HCT116 (cell line): ENCODE data around the gene TEX2. TPM values are rescaled to one million over a fixed set of nuclear protein-coding genes. Genes with fewer than 3 reads are reported as not detected.

Source experiments
- ATAC-seq: fragments of 200-7000 bp; cut with Tn5 transposase; 2 replicates; pipeline ENCODE4 v1.9.1; 2020; ENCODE audit warnings: mild to moderate bottlenecking, moderate library complexity
- BruUV-seq: library from RNA; stranded (reverse); fragments of 400-500 nt; replicated peaks from 2 replicates; lab custom pipeline; 2021; lab: Mats Ljungman, UMichigan
- CTCF ChIA-PET: fragments of 300-600 bp; sonication (Branson Sonifier 250); formaldehyde crosslinking; loops from one replicate; lab custom pipeline; 2021; ENCODE audit warnings: antibody characterized with exemption; lab: Charles Lee
- POLR2A ChIA-PET: fragments of 300-600, 350-600 bp; sonication (Branson Sonifier 250); formaldehyde crosslinking; loops from one replicate; lab custom pipeline; 2021; ENCODE audit warnings: antibody characterized with exemption; lab: Charles Lee
- RAD21 ChIA-PET, 2 experiments: fragments of 300-600 bp; sonication (Branson Sonifier 250); formaldehyde crosslinking; loops; one replicate each; lab custom pipeline; 2023; ENCODE audit warnings: low total read pairs in 2 of 2; ENCODE audit not compliant: uncharacterized antibody in 2 of 2, unreplicated experiment in 2 of 2, low non-redundant PET in 1 of 2; lab: Charles Lee
- DNase-seq: peaks from one replicate; pipeline ENCODE4 v3.0.0-alpha.2; 2010; ENCODE audit warnings: low read depth, low spot score
- H2AFZ ChIP-seq: fragments of 200-600 bp; shearing (Covaris generic), sonication (generic); 2 replicates; pipeline ENCODE4 v1.6.1; 2017; ENCODE audit warnings: low read depth, mixed run types, mixed read lengths, antibody characterized with exemption, low read length; ENCODE audit not compliant: poor library complexity, severe bottlenecking
- H3K27ac ChIP-seq: 2 replicates; pipeline ENCODE4 v1.5.1; 2012; ENCODE audit warnings: low read depth, low read length
- H3K27me3 ChIP-seq: fragments of 200-600 bp; sonication (generic); 2 replicates; pipeline ENCODE4 v1.6.1; 2016; ENCODE audit warnings: mixed run types, low read length, mixed read lengths; ENCODE audit not compliant: insufficient read depth
- H3K36me3 ChIP-seq, 2 experiments: fragments of 200-500 bp in 1 of 2; fragments of 200-600 bp in 1 of 2; sonication (Bioruptor generic) in 1 of 2; sonication (generic) in 1 of 2; 2 replicates each; pipeline versions ENCODE4 v1.5.1 to v1.6.1; 2014 to 2016; ENCODE audit warnings: low read length in 2 of 2, inconsistent platforms in 1 of 2, mixed read lengths in 1 of 2, mixed run types in 1 of 2; ENCODE audit not compliant: insufficient read depth in 2 of 2, control insufficient read depth in 1 of 2
- H3K4me1 ChIP-seq, 2 experiments: fragments of 200-600 bp in 1 of 2; sonication (generic) in 1 of 2; 2 replicates each; pipeline versions ENCODE4 v1.5.1 to v1.6.1; 2012 to 2017; ENCODE audit warnings: low read length in 2 of 2, inconsistent platforms in 1 of 2, mild to moderate bottlenecking in 1 of 2, mixed read lengths in 1 of 2, mixed run types in 1 of 2, moderate library complexity in 1 of 2; ENCODE audit not compliant: insufficient read depth in 2 of 2, control insufficient read depth in 1 of 2
- H3K4me2 ChIP-seq: fragments of 200-600 bp; sonication (generic); 2 replicates; pipeline ENCODE4 v1.6.1; 2017; ENCODE audit warnings: mixed run types, low read length, mixed read lengths
- H3K4me3 ChIP-seq, 2 experiments: fragments of 200-600 bp in 1 of 2; sonication (generic) in 1 of 2; replicated peaks in 1 of 2; 2 replicates each; pipeline ENCODE4 v1.5.1; 2011 to 2016; ENCODE audit warnings: low read length in 2 of 2, control low read depth in 1 of 2, low read depth in 1 of 2, mild to moderate bottlenecking in 1 of 2, mixed read lengths in 1 of 2, mixed run types in 1 of 2
- H3K79me2 ChIP-seq: fragments of 200-600 bp; sonication (generic); 2 replicates; pipeline ENCODE4 v1.6.1; 2017; ENCODE audit warnings: mild to moderate bottlenecking, mixed run types, low read length, moderate library complexity, mixed read lengths; ENCODE audit not compliant: insufficient read depth
- H3K9ac ChIP-seq: fragments of 200-600 bp; sonication (generic); 2 replicates; pipeline ENCODE4 v1.6.1; 2016; ENCODE audit warnings: low read length, mixed read lengths
- H3K9me2 ChIP-seq: fragments of 200-600 bp; sonication (generic), shearing (Covaris generic); 2 replicates; pipeline ENCODE4 v1.6.1; 2017; ENCODE audit warnings: mixed run types, mild to moderate bottlenecking, moderate library complexity; ENCODE audit not compliant: insufficient read depth
- H3K9me3 ChIP-seq, 2 experiments: fragments of 200-500 bp in 1 of 2; fragments of 200-600 bp in 1 of 2; sonication (Bioruptor generic) in 1 of 2; sonication (generic) in 1 of 2; 2 replicates each; pipeline ENCODE4 v1.6.1; 2014 to 2017; ENCODE audit warnings: low read length in 2 of 2, mixed read lengths in 2 of 2, inconsistent platforms in 1 of 2, low read depth in 1 of 2, mild to moderate bottlenecking in 1 of 2, mixed run types in 1 of 2, moderate library complexity in 1 of 2; ENCODE audit not compliant: control insufficient read depth in 1 of 2, insufficient read depth in 1 of 2
- H4K20me1 ChIP-seq: fragments of 200-600 bp; sonication (generic), shearing (Covaris generic); 2 replicates; pipeline ENCODE4 v1.6.1; 2017; ENCODE audit warnings: mixed run types, mild to moderate bottlenecking, moderate library complexity; ENCODE audit not compliant: insufficient read depth
- ATF3 ChIP-seq: IDR thresholded peaks from 2 replicates; pipeline ENCODE4 v1.6.1; 2012
- CBX3 ChIP-seq: IDR thresholded peaks from 2 replicates; pipeline ENCODE4 v1.6.1; 2012; ENCODE audit warnings: low read depth
- CEBPB ChIP-seq: IDR thresholded peaks from 2 replicates; pipeline ENCODE4 v1.6.1; 2012; ENCODE audit warnings: low read depth
- CTCF ChIP-seq, 3 experiments: fragments of 200-600 bp in 1 of 3; sonication (generic) in 1 of 3; IDR thresholded peaks in 2 of 3; conservative IDR thresholded peaks in 1 of 3; 2 replicates each; pipeline ENCODE4 v1.5.1; 2012 to 2017; ENCODE audit warnings: low read depth in 2 of 3, low read length in 2 of 3, antibody characterized with exemption in 1 of 3, borderline replicate concordance in 1 of 3, control low read depth in 1 of 3, mild to moderate bottlenecking in 1 of 3, mixed read lengths in 1 of 3, mixed run types in 1 of 3, moderate library complexity in 1 of 3; ENCODE audit not compliant: insufficient read depth in 1 of 3
- EGR1 ChIP-seq: IDR thresholded peaks from 2 replicates; pipeline ENCODE4 v1.6.1; 2012; ENCODE audit warnings: low read depth
- ELF1 ChIP-seq: IDR thresholded peaks from 2 replicates; pipeline ENCODE4 v1.6.1; 2012; ENCODE audit warnings: low read depth, borderline replicate concordance
- EZH2 ChIP-seq: fragments of 200-600 bp; sonication (generic); IDR thresholded peaks from 2 replicates; pipeline ENCODE4 v1.6.1; 2017; ENCODE audit warnings: antibody characterized with exemption, mixed run types
- JUND ChIP-seq: IDR thresholded peaks from 2 replicates; pipeline ENCODE4 v1.6.1; 2012
- POLR2A ChIP-seq: IDR thresholded peaks from 2 replicates; pipeline ENCODE4 v1.7.0; 2011; ENCODE audit warnings: borderline replicate concordance; ENCODE audit not compliant: insufficient read depth, insufficient read length; ENCODE audit errors: extremely low read depth
- RAD21 ChIP-seq: IDR thresholded peaks from 2 replicates; pipeline ENCODE4 v1.6.1; 2012; ENCODE audit warnings: low read depth, mild to moderate bottlenecking
- SIN3A ChIP-seq: IDR thresholded peaks from 2 replicates; pipeline ENCODE4 v1.6.1; 2012; ENCODE audit warnings: low read depth
- SP1 ChIP-seq: IDR thresholded peaks from 2 replicates; pipeline ENCODE4 v1.6.1; 2012; ENCODE audit warnings: low read depth
- SRF ChIP-seq: IDR thresholded peaks from 2 replicates; pipeline ENCODE4 v1.6.1; 2012; ENCODE audit warnings: low read depth
- TCF7L2 ChIP-seq: IDR thresholded peaks from 2 replicates; pipeline ENCODE4 v1.7.0; 2011; ENCODE audit warnings: borderline replicate concordance, inconsistent platforms; ENCODE audit not compliant: insufficient read depth, insufficient read length; ENCODE audit errors: extremely low read depth
- ZBTB33 ChIP-seq: IDR thresholded peaks from 2 replicates; pipeline ENCODE4 v1.6.1; 2011; ENCODE audit warnings: mild to moderate bottlenecking, low read length, moderate library complexity; ENCODE audit not compliant: insufficient replicate concordance; ENCODE audit errors: extremely low read depth
- ZFX ChIP-seq: fragments of 450-650 bp; IDR thresholded peaks from 2 replicates; pipeline ENCODE4 v1.6.1; 2017
- ZNF274 ChIP-seq: fragments of 200-500 bp; sonication (Bioruptor generic); IDR thresholded peaks from 2 replicates; pipeline ENCODE4 v1.6.1; 2014; ENCODE audit warnings: mild to moderate bottlenecking, low read depth, low read length, inconsistent platforms
- intact Hi-C: fragments of 100-400 bp; cut with micrococcal nuclease; formaldehyde crosslinking; loops from 2 replicates; pipeline ENCODE4 v1.10.0; 2022
- total RNA-seq: library from RNA; stranded (reverse); gene quantifications from one replicate; pipeline ENCODE4 v1.2.1, GENCODE V29; 2021; ENCODE audit not compliant: unreplicated experiment

Gene TEX2
- total RNA-seq, 1 experiment from 2014 or later = 24.6 TPM

GRCh38 chr17:64259426-64259825 lies 3.6 kb downstream of the TEX2 start:
- no peaks in the 10 kb centered on the region for H3K36me3 ChIP-seq
- no peak for TF ChIP-seq EGR1
- peaks cover 9 to 22% of the 10 kb centered on the region in 2 experiments for H3K4me1 ChIP-seq
- H3K9ac ChIP-seq = no peak overlapping the region
- no peak overlapping the region for H2AFZ ChIP-seq
- CTCF ChIA-PET = no interaction called here
- intact Hi-C loops = no loop called here
- BruUV-seq = no TSS peak
- H3K9me2 ChIP-seq = no peaks in the 10 kb centered on the region
- H4K20me1 ChIP-seq = no peaks in the 10 kb centered on the region
- no peaks in the 10 kb centered on the region for H3K27me3 ChIP-seq
- RAD21 ChIA-PET = no interaction called here
- H3K9me3 ChIP-seq = no peaks in the 10 kb centered on the region
- H3K27ac ChIP-seq = no peak overlapping the region
- no peak for DNase-seq
- H3K4me3 ChIP-seq = no peak overlapping the region
- no peak overlapping the region for H3K4me2 ChIP-seq
- no peak for ATAC-seq
- peaks cover 65% of the 10 kb centered on the region for H3K79me2 ChIP-seq
- POLR2A ChIA-PET = no interaction called here

GRCh38 chr17:64256913-64257807 lies 5.9 kb downstream of the TEX2 start:
- Histone ChIP-seq H3K9me2 (no peaks in the 10 kb centered on the region), H2AFZ (no peak overlapping the region), H3K27me3 (no peaks in the 10 kb centered on the region), H3K4me1 (peaks cover 9 to 10% of the 10 kb centered on the region in 2 experiments), H3K4me2 (no peak overlapping the region), H3K4me3 (no peak overlapping the region), H4K20me1 (no peaks in the 10 kb centered on the region), H3K36me3 (no peaks in the 10 kb centered on the region), H3K79me2 (peaks cover 80% of the 10 kb centered on the region), H3K9ac (no peak overlapping the region), H3K27ac (no peak overlapping the region), H3K9me3 (no peaks in the 10 kb centered on the region)
- ChIA-PET POLR2A (interaction anchor here (0.8 kb wide), 1 partner anchor 112 kb away, joined by 3 read pairs; no protein-coding TSS in a partner anchor), RAD21 (no interaction called here), CTCF (no interaction called here)
- intact Hi-C loops = no loop called here
- ATAC-seq (no peak), DNase-seq (no peak)
- BruUV-seq = no TSS peak
- no peak for TF ChIP-seq SRF
- no peak for TF ChIP-seq CTCF (IDR thresholded peaks at IDR 0.05 in 2 of 3, conservative IDR thresholded peaks at IDR 0.05 in 1 of 3; ENCODE audit: borderline replicate concordance in 1 of 3, insufficient read depth in 1 of 3, low read depth in 2 of 3, low read length in 2 of 3)
- TF ChIP-seq ELF1 = no peak
- TF ChIP-seq CBX3 = no peak
- TF ChIP-seq SP1 = no peak
- TF ChIP-seq ZNF274 = no peak
- TF ChIP-seq CEBPB = no peak
- TF ChIP-seq ZBTB33 = no peak
- no peak for TF ChIP-seq TCF7L2
- TF ChIP-seq ATF3 = no peak
- no peak for TF ChIP-seq EZH2
- no peak for TF ChIP-seq JUND
- no peak for TF ChIP-seq RAD21
- no peak for TF ChIP-seq SIN3A
- no peak for TF ChIP-seq ZFX
- TF ChIP-seq POLR2A = no peak
